ENCODE results near the gene SSR1. TPM values are rescaled to one million over a fixed set of nuclear protein-coding genes. Genes with fewer than 3 reads are reported as not detected.

SSR1 gene
- total RNA-seq, 2 experiments from 2014 or later, result 49.6 to 55.1 TPM

- Mint-ChIP-seq H3K27ac (peak overlapping the region; percentile 70), H3K4me3 (no peak overlapping the region), H3K27me3 (no peaks in the 10 kb centered on the region), H3K9me3 (no peaks in the 10 kb centered on the region), H3K36me3 (ENCODE audit: low read depth) (peaks cover 75% of the 10 kb centered on the region), H3K4me1 (ENCODE audit: low read depth) (peaks cover 13% of the 10 kb centered on the region)
- ChIA-PET CTCF (interaction anchor here (1.5 kb wide), 1 partner anchor 495 kb away, joined by 3 read pairs; no protein-coding TSS in a partner anchor), POLR2A (no interaction called here)
- no peak for TF ChIP-seq CTCF (IDR thresholded peaks at IDR 0.05)
- no peak for ATAC-seq (ENCODE audit: poor library complexity)
- H3K27me3 ChIP-seq (ENCODE audit: control insufficient read depth in 1 of 2, insufficient read depth in 2 of 2, low read length in 2 of 2), result no peaks in the 10 kb centered on the region
- H3K27ac ChIP-seq (ENCODE audit: low read depth in 1 of 2, low read length in 2 of 2), result no peak overlapping the region
- H3K4me1 ChIP-seq (ENCODE audit: insufficient read depth, low read length), result peaks cover 5% of the 10 kb centered on the region
- no peak for DNase-seq
- H3K9me3 ChIP-seq (ENCODE audit: control insufficient read depth in 1 of 2, insufficient read depth in 1 of 2, low read length in 2 of 2), result no peaks in the 10 kb centered on the region
- no peak overlapping the region for H3K4me3 ChIP-seq (ENCODE audit: low read length)
- intact Hi-C loops (cut with DNase I, micrococcal nuclease), result no loop called here
- peaks cover 44% of the 10 kb centered on the region for H3K36me3 ChIP-seq (ENCODE audit: insufficient read depth, low read length)
These were observed 76.4 kb downstream of the SSR1 start for GRCh38 chr6:7236306-7237209.

GRCh38 chr6:7235712-7236305 is 77.2 kb downstream of the SSR1 start:
- ATAC-seq (ENCODE audit: poor library complexity), result no peak
- POLR2A ChIA-PET, result no interaction called here

GRCh38 chr6:7234547-7234946 is 78.5 kb downstream of the SSR1 start:
- ATAC-seq (ENCODE audit: poor library complexity), result no peak
- DNase-seq, result no peak
- Mint-ChIP-seq H3K9me3 (no peaks in the 10 kb centered on the region), H3K27ac (peak overlapping the region; percentile 15), H3K27me3 (no peaks in the 10 kb centered on the region), H3K36me3 (ENCODE audit: low read depth) (peaks cover 62% of the 10 kb centered on the region), H3K4me3 (no peak overlapping the region), H3K4me1 (ENCODE audit: low read depth) (peaks cover 13% of the 10 kb centered on the region)
- POLR2A ChIA-PET, result no interaction called here
- CTCF ChIA-PET, result no interaction called here
- Histone ChIP-seq H3K4me3 (ENCODE audit: low read length) (no peak overlapping the region), H3K36me3 (ENCODE audit: insufficient read depth, low read length) (peaks cover 58% of the 10 kb centered on the region), H3K27me3 (ENCODE audit: control insufficient read depth in 1 of 2, insufficient read depth in 2 of 2, low read length in 2 of 2) (no peaks in the 10 kb centered on the region), H3K9me3 (ENCODE audit: control insufficient read depth in 1 of 2, insufficient read depth in 1 of 2, low read length in 2 of 2) (peaks cover 0 to 5% of the 10 kb centered on the region in 2 experiments), H3K4me1 (ENCODE audit: insufficient read depth, low read length) (peaks cover 7% of the 10 kb centered on the region), H3K27ac (ENCODE audit: low read depth in 1 of 2, low read length in 2 of 2) (no peak overlapping the region)
- no peak for TF ChIP-seq CTCF (IDR thresholded peaks at IDR 0.05)
- intact Hi-C loops (cut with DNase I, micrococcal nuclease), result no loop called here

More at GRCh38 chr6:7235712-7236305, 77.2 kb downstream of the SSR1 start:
- no peak for TF ChIP-seq CTCF (IDR thresholded peaks at IDR 0.05)
- no peak overlapping the region for H3K4me3 ChIP-seq (ENCODE audit: low read length)
- H3K9me3 Mint-ChIP-seq, result no peaks in the 10 kb centered on the region
- peak overlapping the region; percentile 70 for H3K27ac Mint-ChIP-seq
- H3K36me3 ChIP-seq (ENCODE audit: insufficient read depth, low read length), result peaks cover 48% of the 10 kb centered on the region
- H3K9me3 ChIP-seq (ENCODE audit: control insufficient read depth in 1 of 2, insufficient read depth in 1 of 2, low read length in 2 of 2), result no peaks in the 10 kb centered on the region
- peaks cover 68% of the 10 kb centered on the region for H3K36me3 Mint-ChIP-seq (ENCODE audit: low read depth)
- H3K27me3 ChIP-seq (ENCODE audit: control insufficient read depth in 1 of 2, insufficient read depth in 2 of 2, low read length in 2 of 2), result no peaks in the 10 kb centered on the region
- intact Hi-C loops (cut with DNase I, micrococcal nuclease), result no loop called here
- no peak overlapping the region for H3K4me3 Mint-ChIP-seq
- peaks cover 13% of the 10 kb centered on the region for H3K4me1 Mint-ChIP-seq (ENCODE audit: low read depth)
- H3K27ac ChIP-seq (ENCODE audit: low read depth in 1 of 2, low read length in 2 of 2), result no peak overlapping the region
- DNase-seq, result no peak
- peaks cover 7% of the 10 kb centered on the region for H3K4me1 ChIP-seq (ENCODE audit: insufficient read depth, low read length)
- no peaks in the 10 kb centered on the region for H3K27me3 Mint-ChIP-seq
- CTCF ChIA-PET, result no interaction called here

Measured in CD4-positive, alpha-beta T cell (primary cell).